ENCODE measurements around the gene AR. TPM values are rescaled to one million over a fixed set of nuclear protein-coding genes. Genes with fewer than 3 reads are reported as not detected.
A peak's percentile ranks its signal among the peaks of the same experiment; 100 is the strongest.

AR gene, protein sequence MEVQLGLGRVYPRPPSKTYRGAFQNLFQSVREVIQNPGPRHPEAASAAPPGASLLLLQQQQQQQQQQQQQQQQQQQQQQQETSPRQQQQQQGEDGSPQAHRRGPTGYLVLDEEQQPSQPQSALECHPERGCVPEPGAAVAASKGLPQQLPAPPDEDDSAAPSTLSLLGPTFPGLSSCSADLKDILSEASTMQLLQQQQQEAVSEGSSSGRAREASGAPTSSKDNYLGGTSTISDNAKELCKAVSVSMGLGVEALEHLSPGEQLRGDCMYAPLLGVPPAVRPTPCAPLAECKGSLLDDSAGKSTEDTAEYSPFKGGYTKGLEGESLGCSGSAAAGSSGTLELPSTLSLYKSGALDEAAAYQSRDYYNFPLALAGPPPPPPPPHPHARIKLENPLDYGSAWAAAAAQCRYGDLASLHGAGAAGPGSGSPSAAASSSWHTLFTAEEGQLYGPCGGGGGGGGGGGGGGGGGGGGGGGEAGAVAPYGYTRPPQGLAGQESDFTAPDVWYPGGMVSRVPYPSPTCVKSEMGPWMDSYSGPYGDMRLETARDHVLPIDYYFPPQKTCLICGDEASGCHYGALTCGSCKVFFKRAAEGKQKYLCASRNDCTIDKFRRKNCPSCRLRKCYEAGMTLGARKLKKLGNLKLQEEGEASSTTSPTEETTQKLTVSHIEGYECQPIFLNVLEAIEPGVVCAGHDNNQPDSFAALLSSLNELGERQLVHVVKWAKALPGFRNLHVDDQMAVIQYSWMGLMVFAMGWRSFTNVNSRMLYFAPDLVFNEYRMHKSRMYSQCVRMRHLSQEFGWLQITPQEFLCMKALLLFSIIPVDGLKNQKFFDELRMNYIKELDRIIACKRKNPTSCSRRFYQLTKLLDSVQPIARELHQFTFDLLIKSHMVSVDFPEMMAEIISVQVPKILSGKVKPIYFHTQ
- total RNA-seq, result 1.1 and 1.4 TPM in 2 replicates
- long read RNA-seq, full-length matches to known transcripts, result 1 of 2 reads
- long read RNA-seq, partial matches to known transcripts, result 0 of 2 reads
- long read RNA-seq, other reads (novel, unspliced or antisense), result 1 of 2 reads

DNA sequence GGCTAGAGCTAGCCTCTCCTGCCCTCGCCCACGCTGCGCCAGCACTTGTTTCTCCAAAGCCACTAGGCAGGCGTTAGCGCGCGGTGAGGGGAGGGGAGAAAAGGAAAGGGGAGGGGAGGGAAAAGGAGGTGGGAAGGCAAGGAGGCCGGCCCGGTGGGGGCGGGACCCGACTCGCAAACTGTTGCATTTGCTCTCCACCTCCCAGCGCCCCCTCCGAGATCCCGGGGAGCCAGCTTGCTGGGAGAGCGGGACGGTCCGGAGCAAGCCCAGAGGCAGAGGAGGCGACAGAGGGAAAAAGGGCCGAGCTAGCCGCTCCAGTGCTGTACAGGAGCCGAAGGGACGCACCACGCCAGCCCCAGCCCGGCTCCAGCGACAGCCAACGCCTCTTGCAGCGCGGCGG lies at the start of gene AR:
Gene AR (plus strand): TSS at position 204 of the 400 bp plus-strand sequence. CDS start 1,126 bp downstream, outside the sequence.
- Mint-ChIP-seq H3K36me3 (ENCODE audit: insufficient read depth) (no peaks in the 10 kb centered on the region), H3K27ac (no peak within 1 kb of the TSS), H3K4me1 (ENCODE audit: low read depth) (peaks cover 4% of the 10 kb centered on the region), H3K27me3 (peaks cover 50% of the 10 kb centered on the region), H3K4me3 (ENCODE audit: low read depth) (peak within 1 kb of the TSS; percentile 69), H3K9me3 (ENCODE audit: low read depth) (peaks cover 4% of the 10 kb centered on the region)
- DNase-seq (ENCODE audit: low spot score, unreplicated experiment), result no peak
- TF ChIP-seq, protein P1, sequence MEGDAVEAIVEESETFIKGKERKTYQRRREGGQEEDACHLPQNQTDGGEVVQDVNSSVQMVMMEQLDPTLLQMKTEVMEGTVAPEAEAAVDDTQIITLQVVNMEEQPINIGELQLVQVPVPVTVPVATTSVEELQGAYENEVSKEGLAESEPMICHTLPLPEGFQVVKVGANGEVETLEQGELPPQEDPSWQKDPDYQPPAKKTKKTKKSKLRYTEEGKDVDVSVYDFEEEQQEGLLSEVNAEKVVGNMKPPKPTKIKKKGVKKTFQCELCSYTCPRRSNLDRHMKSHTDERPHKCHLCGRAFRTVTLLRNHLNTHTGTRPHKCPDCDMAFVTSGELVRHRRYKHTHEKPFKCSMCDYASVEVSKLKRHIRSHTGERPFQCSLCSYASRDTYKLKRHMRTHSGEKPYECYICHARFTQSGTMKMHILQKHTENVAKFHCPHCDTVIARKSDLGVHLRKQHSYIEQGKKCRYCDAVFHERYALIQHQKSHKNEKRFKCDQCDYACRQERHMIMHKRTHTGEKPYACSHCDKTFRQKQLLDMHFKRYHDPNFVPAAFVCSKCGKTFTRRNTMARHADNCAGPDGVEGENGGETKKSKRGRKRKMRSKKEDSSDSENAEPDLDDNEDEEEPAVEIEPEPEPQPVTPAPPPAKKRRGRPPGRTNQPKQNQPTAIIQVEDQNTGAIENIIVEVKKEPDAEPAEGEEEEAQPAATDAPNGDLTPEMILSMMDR (IDR thresholded peaks at IDR 0.05; ENCODE audit: unreplicated experiment), result no peak

- Mint-ChIP-seq H3K9me3 (ENCODE audit: low read depth) (peaks cover 40% of the 10 kb centered on the region), H3K27me3 (no peaks in the 10 kb centered on the region), H3K4me1 (ENCODE audit: low read depth) (no peaks in the 10 kb centered on the region), H3K27ac (no peak overlapping the region), H3K36me3 (ENCODE audit: insufficient read depth) (no peaks in the 10 kb centered on the region), H3K4me3 (ENCODE audit: low read depth) (no peak overlapping the region)
- no peak for DNase-seq (ENCODE audit: low spot score, unreplicated experiment)
- TF ChIP-seq, protein P1 (IDR thresholded peaks at IDR 0.05; ENCODE audit: unreplicated experiment), result no peak
Measured at GRCh38 chrX:67500617-67501016, 43.2 kb upstream of the AR start.

GRCh38 chrX:67503004-67503403 lies 40.8 kb upstream of the AR start:
- no peaks in the 10 kb centered on the region for H3K27me3 Mint-ChIP-seq
- H3K4me3 Mint-ChIP-seq (ENCODE audit: low read depth), result no peak overlapping the region
- no peak overlapping the region for H3K27ac Mint-ChIP-seq
- TF ChIP-seq, protein P1 (IDR thresholded peaks at IDR 0.05; ENCODE audit: unreplicated experiment), result no peak
- H3K9me3 Mint-ChIP-seq (ENCODE audit: low read depth), result peaks cover 30% of the 10 kb centered on the region
- no peaks in the 10 kb centered on the region for H3K36me3 Mint-ChIP-seq (ENCODE audit: insufficient read depth)
- DNase-seq (ENCODE audit: low spot score, unreplicated experiment), result no peak
- no peaks in the 10 kb centered on the region for H3K4me1 Mint-ChIP-seq (ENCODE audit: low read depth)

DNA sequence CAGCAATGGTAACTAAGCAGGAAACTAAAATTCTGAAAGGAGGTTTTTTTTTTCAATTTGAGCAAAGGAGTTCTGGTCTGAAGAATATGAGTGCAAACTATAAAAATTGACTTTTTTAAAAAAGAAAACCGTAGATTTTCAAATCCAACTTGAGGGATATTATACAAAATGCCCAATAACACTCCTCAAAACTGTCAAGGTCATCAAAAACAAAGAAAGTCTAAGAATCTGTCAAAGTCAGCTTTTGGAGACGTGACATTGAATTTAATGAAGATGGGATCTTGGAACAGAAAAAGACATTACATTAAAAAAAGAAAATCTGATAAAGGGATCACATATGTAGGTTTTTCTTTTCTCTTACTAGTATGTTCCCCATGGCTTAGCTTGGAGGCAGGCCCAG lies 40.4 kb upstream of the AR start:
- no peak for DNase-seq (ENCODE audit: low spot score, unreplicated experiment)
- Mint-ChIP-seq H3K27ac (no peak overlapping the region), H3K9me3 (ENCODE audit: low read depth) (peaks cover 30% of the 10 kb centered on the region), H3K4me1 (ENCODE audit: low read depth) (no peaks in the 10 kb centered on the region), H3K4me3 (ENCODE audit: low read depth) (no peak overlapping the region), H3K36me3 (ENCODE audit: insufficient read depth) (no peaks in the 10 kb centered on the region), H3K27me3 (no peaks in the 10 kb centered on the region)
- TF ChIP-seq, protein P1 (IDR thresholded peaks at IDR 0.05; ENCODE audit: unreplicated experiment), result no peak

DNA sequence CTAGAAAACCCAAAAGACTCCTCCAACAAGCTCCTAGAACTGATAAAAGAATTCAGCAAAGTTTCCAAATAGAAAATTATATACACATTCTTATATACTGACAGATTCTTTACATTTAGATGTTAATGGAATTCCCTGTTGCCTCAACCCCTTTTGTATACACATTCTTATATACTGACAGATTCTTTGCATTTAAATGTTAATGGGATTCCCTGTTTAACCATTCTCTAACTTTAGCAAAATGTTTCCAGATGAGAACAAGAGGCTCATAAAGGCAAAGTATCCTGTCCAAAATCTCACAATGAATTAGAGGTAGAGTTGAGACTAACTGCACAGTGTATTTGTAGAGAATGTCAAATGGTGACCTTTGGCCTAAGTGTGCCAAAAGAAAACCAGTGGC lies 23.1 kb upstream of the AR start:
- Mint-ChIP-seq H3K36me3 (ENCODE audit: insufficient read depth) (no peaks in the 10 kb centered on the region), H3K27ac (no peak overlapping the region), H3K9me3 (ENCODE audit: low read depth) (peaks cover 39% of the 10 kb centered on the region), H3K4me3 (ENCODE audit: low read depth) (no peak overlapping the region), H3K27me3 (no peaks in the 10 kb centered on the region), H3K4me1 (ENCODE audit: low read depth) (peaks cover 5% of the 10 kb centered on the region)
- no peak for DNase-seq (ENCODE audit: low spot score, unreplicated experiment)
- TF ChIP-seq, protein P1 (IDR thresholded peaks at IDR 0.05; ENCODE audit: unreplicated experiment), result no peak

Measured in progenitor cell of endocrine pancreas (in vitro differentiated cells).